ENCODE results near the gene PIAS3. TPM values are rescaled to one million over a fixed set of nuclear protein-coding genes. Genes with fewer than 3 reads are reported as not detected.

PIAS3 gene
- total RNA-seq, 2 experiments from 2014 or later = 9.4 to 28.1 TPM

DNA sequence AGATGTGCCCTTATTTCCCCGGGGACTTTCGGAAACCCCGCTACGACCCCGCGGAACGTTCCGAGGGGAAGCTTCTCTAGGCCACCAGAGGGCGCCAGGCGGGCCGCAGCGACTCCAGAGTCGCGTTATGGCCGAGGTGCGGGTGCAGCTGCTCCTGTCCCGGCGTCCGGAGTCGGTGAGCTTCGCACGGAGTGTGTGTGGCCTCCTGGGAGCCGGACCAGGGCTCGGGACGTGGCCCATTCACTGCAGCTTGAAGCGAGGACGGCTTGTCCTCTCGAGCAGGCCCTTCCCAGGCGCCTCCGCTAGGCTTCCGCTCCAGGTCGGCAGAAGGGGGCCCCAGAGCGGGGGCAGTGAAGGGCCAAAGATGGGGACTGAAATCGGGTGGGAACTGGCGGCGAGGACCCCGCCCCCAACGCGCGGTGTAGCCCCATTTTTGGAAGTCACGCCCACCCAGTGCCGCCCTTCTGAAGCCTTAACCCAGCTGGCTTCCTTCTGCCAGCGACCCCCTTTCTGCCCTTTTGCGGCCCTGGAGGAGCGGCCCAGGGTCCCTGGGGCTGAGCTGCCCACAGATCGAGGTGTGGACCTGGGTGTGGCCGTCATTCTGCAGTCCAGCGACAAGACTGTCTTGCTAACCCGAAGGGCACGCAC, 13.2 kb downstream of the PIAS3 start, which contains the start of gene NUDT17:
TSS of gene NUDT17 (plus strand) at position 117 of the 648 bp plus-strand sequence. CDS start at position 128, 11 bp downstream.
- H3K9me2 ChIP-seq (ENCODE audit: insufficient read depth, low read length) = no peaks in the 10 kb centered on the region
- peak within 1 kb of the TSS; percentile 99 for H3K4me2 ChIP-seq (ENCODE audit: low read length)
- peak within 1 kb of the TSS; percentile 80 for H2AFZ ChIP-seq (ENCODE audit: low read length)
- H3K4me3 ChIP-seq (ENCODE audit: low read depth, low read length, poor library complexity, severe bottlenecking) = peak within 1 kb of the TSS; percentile 72
- intact Hi-C loops (cut with micrococcal nuclease; ENCODE audit: unreplicated experiment) = loop anchor here (1.0 to 5.0 kb wide), 4 partner anchors 14 to 132 kb away; partner anchors contain the start of genes PIAS3, POLR3C and RNF115
- POLR2A ChIA-PET = interaction anchor here (0.5 to 6.2 kb wide), 13 partner anchors 13 to 565 kb away, joined by 3 to 65 read pairs (median 4); partner anchors contain the start of genes PIAS3, POLR3C, RBM8A and RNF115
- peak within 1 kb of the TSS; percentile 92 for H3K27ac ChIP-seq (ENCODE audit: low read depth, low read length, poor library complexity, severe bottlenecking)
- CTCF ChIA-PET (ENCODE audit: unreplicated experiment) = interaction anchor here (0.6 to 4.9 kb wide), 8 partner anchors 11 to 192 kb away, joined by 3 to 44 read pairs (median 4); partner anchors contain the start of genes ANKRD34A, HJV, PIAS3 and POLR3GL
- H3K36me3 ChIP-seq (ENCODE audit: insufficient read depth, low read length) = peaks cover 67% of the 10 kb centered on the region
- H3K79me2 ChIP-seq (ENCODE audit: insufficient read depth, low read depth, low read length) = no peaks in the 10 kb centered on the region
- DNase-seq (ENCODE audit: low spot score) = peak; percentile 91
- peaks cover 33% of the 10 kb centered on the region for H3K4me1 ChIP-seq (ENCODE audit: insufficient read depth, low read length, poor library complexity, severe bottlenecking)
- H4K20me1 ChIP-seq (ENCODE audit: insufficient read depth, low read length) = no peaks in the 10 kb centered on the region
- H3K9me3 ChIP-seq (ENCODE audit: low read length) = no peaks in the 10 kb centered on the region
- no peak for TF ChIP-seq EZH2phosphoT487 (IDR thresholded peaks at IDR 0.05; ENCODE audit: borderline replicate concordance, low read depth, low read length)
- TF ChIP-seq, protein P1, sequence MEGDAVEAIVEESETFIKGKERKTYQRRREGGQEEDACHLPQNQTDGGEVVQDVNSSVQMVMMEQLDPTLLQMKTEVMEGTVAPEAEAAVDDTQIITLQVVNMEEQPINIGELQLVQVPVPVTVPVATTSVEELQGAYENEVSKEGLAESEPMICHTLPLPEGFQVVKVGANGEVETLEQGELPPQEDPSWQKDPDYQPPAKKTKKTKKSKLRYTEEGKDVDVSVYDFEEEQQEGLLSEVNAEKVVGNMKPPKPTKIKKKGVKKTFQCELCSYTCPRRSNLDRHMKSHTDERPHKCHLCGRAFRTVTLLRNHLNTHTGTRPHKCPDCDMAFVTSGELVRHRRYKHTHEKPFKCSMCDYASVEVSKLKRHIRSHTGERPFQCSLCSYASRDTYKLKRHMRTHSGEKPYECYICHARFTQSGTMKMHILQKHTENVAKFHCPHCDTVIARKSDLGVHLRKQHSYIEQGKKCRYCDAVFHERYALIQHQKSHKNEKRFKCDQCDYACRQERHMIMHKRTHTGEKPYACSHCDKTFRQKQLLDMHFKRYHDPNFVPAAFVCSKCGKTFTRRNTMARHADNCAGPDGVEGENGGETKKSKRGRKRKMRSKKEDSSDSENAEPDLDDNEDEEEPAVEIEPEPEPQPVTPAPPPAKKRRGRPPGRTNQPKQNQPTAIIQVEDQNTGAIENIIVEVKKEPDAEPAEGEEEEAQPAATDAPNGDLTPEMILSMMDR (conservative IDR thresholded peaks at IDR 0.05; ENCODE audit: low read length) = peak; percentile 98
- TSS peak; percentile 9 for BruUV-seq (replicated peaks)

GRCh38 chr1:145845144-145845513, 13.8 kb downstream of the PIAS3 start:
- Histone ChIP-seq H3K79me2 (ENCODE audit: insufficient read depth, low read depth, low read length) (no peaks in the 10 kb centered on the region), H3K4me1 (ENCODE audit: insufficient read depth, low read length, poor library complexity, severe bottlenecking) (peaks cover 33% of the 10 kb centered on the region), H3K27ac (ENCODE audit: low read depth, low read length, poor library complexity, severe bottlenecking) (peak overlapping the region; percentile 92), H3K9me2 (ENCODE audit: insufficient read depth, low read length) (no peaks in the 10 kb centered on the region), H3K4me3 (ENCODE audit: low read depth, low read length, poor library complexity, severe bottlenecking) (peak overlapping the region; percentile 72), H3K4me2 (ENCODE audit: low read length) (peak overlapping the region; percentile 99), H3K36me3 (ENCODE audit: insufficient read depth, low read length) (peaks cover 69% of the 10 kb centered on the region), H4K20me1 (ENCODE audit: insufficient read depth, low read length) (no peaks in the 10 kb centered on the region), H3K9me3 (ENCODE audit: low read length) (no peaks in the 10 kb centered on the region), H2AFZ (ENCODE audit: low read length) (peak overlapping the region; percentile 39; the same call in 1 of the 2 replicates)
- CTCF ChIA-PET (ENCODE audit: unreplicated experiment) = interaction anchor here (0.6 to 4.9 kb wide), 9 partner anchors 11 to 193 kb away, joined by 3 to 44 read pairs (median 4); partner anchors contain the start of genes ANKRD34A, HJV, PIAS3 and POLR3GL
- POLR2A ChIA-PET = interaction anchor here (0.7 to 6.2 kb wide), 13 partner anchors 13 to 206 kb away, joined by 3 to 65 read pairs (median 4); partner anchors contain the start of genes PIAS3, POLR3C, RBM8A and RNF115
- intact Hi-C loops (cut with micrococcal nuclease; ENCODE audit: unreplicated experiment) = loop anchor here (1.0 to 5.0 kb wide), 4 partner anchors 14 to 132 kb away; partner anchors contain the start of genes PIAS3, POLR3C and RNF115
- peak; percentile 88 for DNase-seq (ENCODE audit: low spot score)
- no TSS peak for BruUV-seq (replicated peaks)
- TF ChIP-seq EZH2phosphoT487 (IDR thresholded peaks at IDR 0.05; ENCODE audit: borderline replicate concordance, low read depth, low read length) = no peak
- TF ChIP-seq, protein P1 (conservative IDR thresholded peaks at IDR 0.05; ENCODE audit: low read length) = no peak

Data from OCI-LY7 (cell line).